Esophagus squamous epithelium (tissue), 4 donors: ENCODE data around the gene EIF3D.

Experiments
- CTCF ChIP-seq, 6 experiments: fragments of 450-650 bp in 4 of 6; fragments of 200-600 bp in 2 of 6; sonication (generic) in 2 of 6; IDR thresholded peaks; one replicate each; pipeline ENCODE4 v1.5.1; 2016 to 2019; ENCODE audit warnings: antibody characterized with exemption in 6 of 6, mild to moderate bottlenecking in 4 of 6, moderate library complexity in 4 of 6
- POLR2A ChIP-seq, 4 donors: fragments of 450-650 bp; IDR thresholded peaks; one replicate each; pipeline ENCODE4 v1.6.1; 2017; ENCODE audit warnings: antibody characterized with exemption in 4 of 4, mild to moderate bottlenecking in 4 of 4, moderate library complexity in 3 of 4

- TF ChIP-seq CTCF (IDR thresholded peaks at IDR 0.05) (no peak), POLR2A (IDR thresholded peaks at IDR 0.05) (no peak)
Measured at GRCh38 chr22:36563001-36563400, 34.0 kb upstream of the EIF3D start.
